Endothelial cell of umbilical vein (primary cell): Measurements from ENCODE around the gene TUBB4B. TPM values are rescaled to one million over a fixed set of nuclear protein-coding genes. Genes with fewer than 3 reads are reported as not detected.

Experiments used
- BruUV-seq: library from RNA; stranded (reverse); fragments of 400-500 nt; replicated peaks from 2 replicates; lab custom pipeline; 2021; lab: Mats Ljungman, UMichigan
- CTCF ChIA-PET: fragments of 300-600, 350-600 bp; sonication (Branson Sonifier 250); formaldehyde crosslinking; loops from one replicate; lab custom pipeline; 2021; ENCODE audit warnings: antibody characterized with exemption, inconsistent platforms; lab: Charles Lee
- POLR2A ChIA-PET: fragments of 300-600, 350-600 bp; sonication (Branson Sonifier 250); formaldehyde crosslinking; loops from one replicate; lab custom pipeline; 2021; ENCODE audit warnings: antibody characterized with exemption, inconsistent platforms; lab: Charles Lee
- DNase-seq: peaks from one replicate; pipeline ENCODE4 v3.0.0-alpha.2; 2011; ENCODE audit warnings: low read depth, low spot score
- FAIRE-seq: peaks from 2 replicates; lab custom pipeline; 2011; peaks lifted over from hg19 to GRCh38; lab: Jason Lieb, UNC
- H2AFZ ChIP-seq: 2 replicates; pipeline ENCODE4 v1.6.0; 2012; ENCODE audit warnings: low read depth, low read length, control low read depth, inconsistent platforms
- H3K27ac ChIP-seq: 2 replicates; pipeline ENCODE4 v1.5.1; 2011; ENCODE audit warnings: low read depth, mild to moderate bottlenecking, control low read depth, low read length, moderate library complexity; ENCODE audit not compliant: insufficient read depth
- H3K27me3 ChIP-seq, 2 experiments: 2 replicates each; pipeline versions ENCODE4 v1.6.0 to v1.6.1; 2011; ENCODE audit warnings: low read length in 2 of 2, mixed read lengths in 1 of 2; ENCODE audit not compliant: control insufficient read depth in 2 of 2, insufficient read depth in 2 of 2
- H3K36me3 ChIP-seq, 2 experiments: 2 replicates in 1 of 2; 3 replicates in 1 of 2; pipeline ENCODE4 v1.5.1; 2011; ENCODE audit warnings: low read length in 2 of 2, mild to moderate bottlenecking in 1 of 2, moderate library complexity in 1 of 2; ENCODE audit not compliant: control insufficient read depth in 2 of 2, insufficient read depth in 2 of 2; ENCODE audit errors: extremely low read depth in 1 of 2
- H3K4me1 ChIP-seq: 3 replicates; pipeline ENCODE4 v1.5.1; 2011; ENCODE audit warnings: mild to moderate bottlenecking, low read length; ENCODE audit not compliant: control insufficient read depth, insufficient read depth; ENCODE audit errors: extremely low read depth
- H3K4me2 ChIP-seq: 2 replicates; pipeline ENCODE4 v1.6.1; 2011; ENCODE audit warnings: low read length, control low read depth, mixed read lengths; ENCODE audit not compliant: insufficient read depth
- H3K4me3 ChIP-seq, 3 experiments: fragments of 200-600 bp in 1 of 3; sonication (generic), shearing (Covaris generic) in 1 of 3; replicated peaks in 1 of 3; 2 replicates each; pipeline ENCODE4 v1.5.1; 2011 to 2016; ENCODE audit warnings: control low read depth in 3 of 3, low read length in 3 of 3, mild to moderate bottlenecking in 2 of 3, inconsistent platforms in 1 of 3, low read depth in 1 of 3, moderate library complexity in 1 of 3; ENCODE audit not compliant: insufficient read depth in 1 of 3
- H3K79me2 ChIP-seq: 2 replicates; pipeline ENCODE4 v1.6.0; 2012; ENCODE audit warnings: low read length, inconsistent platforms; ENCODE audit not compliant: control insufficient read depth, insufficient read depth
- H3K9ac ChIP-seq: replicated peaks from 2 replicates; pipeline ENCODE3; 2011; ENCODE audit warnings: low read length, control low read depth; ENCODE audit not compliant: insufficient read depth; ENCODE audit errors: extremely low read depth
- H3K9me1 ChIP-seq: replicated peaks from 3 replicates; pipeline ENCODE4 v1.6.0; 2011; ENCODE audit warnings: mild to moderate bottlenecking, low read length; ENCODE audit not compliant: control insufficient read depth, insufficient read depth; ENCODE audit errors: extremely low read depth
- H3K9me3 ChIP-seq: replicated peaks from 2 replicates; pipeline ENCODE4 v1.5.1; 2012; ENCODE audit warnings: low read length, inconsistent platforms; ENCODE audit not compliant: control insufficient read depth, insufficient read depth
- H4K20me1 ChIP-seq: replicated peaks from 2 replicates; pipeline ENCODE3; 2011; ENCODE audit warnings: mild to moderate bottlenecking, low read length; ENCODE audit not compliant: control insufficient read depth, insufficient read depth; ENCODE audit errors: extremely low read depth
- FOS ChIP-seq: IDR thresholded peaks from 2 replicates; pipeline ENCODE4 v1.6.1; 2011; ENCODE audit warnings: mild to moderate bottlenecking, low read length, moderate library complexity, borderline replicate concordance; ENCODE audit not compliant: insufficient read depth
- GATA2 ChIP-seq: IDR thresholded peaks from 2 replicates; pipeline ENCODE4 v1.7.0; 2011; ENCODE audit warnings: low read depth, mild to moderate bottlenecking, moderate library complexity, mixed read lengths, low read length; ENCODE audit not compliant: insufficient read length, insufficient read depth
- POLR2AphosphoS5 ChIP-seq: IDR thresholded peaks from 2 replicates; pipeline ENCODE4 v1.6.1; 2012; ENCODE audit warnings: low read depth, mild to moderate bottlenecking, control low read depth, low read length, moderate library complexity; ENCODE audit not compliant: insufficient read depth
- dilution Hi-C: fragments of 300-500 bp; cut with MboI; formaldehyde crosslinking; loops from one replicate; pipeline ENCODE4 v1.15.0; 2019; ENCODE audit warnings: low sequenced_read_pairs; ENCODE audit not compliant: extremely low pct_ligation_motif_present
- intact Hi-C: fragments of 100-400 bp; cut with micrococcal nuclease; formaldehyde crosslinking; loops from one replicate; pipeline ENCODE4 v1.10.0; 2022
- polyA plus RNA-seq, 4 experiments: library from polyadenylated mRNA; depleted of rRNA in 3 of 4; stranded (reverse) in 3 of 4; unstranded in 1 of 4; fragments of >200 nt; gene quantifications; 2 replicates each; pipeline versions ENCODE4 v1.2.1 to v1.2.3, GENCODE V29; 2011 to 2012; ENCODE audit warnings: missing spikeins in 1 of 4
- total RNA-seq: library from RNA; stranded (reverse); gene quantifications from 2 replicates; pipeline ENCODE4 v1.2.3, GENCODE V29; 2021
- TF ChIP-seq, protein P1 (sequence below): IDR thresholded peaks from 2 replicates; pipeline ENCODE4 v1.6.1; 2011; ENCODE audit not compliant: insufficient read depth, insufficient read length
- TF ChIP-seq, protein P2 (sequence below), 2 donors: IDR thresholded peaks; 1 replicate in 1 of 2; 2 replicates in 1 of 2; pipeline ENCODE4 v1.5.1; 2011; ENCODE audit warnings: low read length in 2 of 2, mild to moderate bottlenecking in 2 of 2, moderate library complexity in 2 of 2, control low read depth in 1 of 2, inconsistent platforms in 1 of 2, low read depth in 1 of 2; ENCODE audit not compliant: insufficient read depth in 1 of 2; ENCODE audit errors: extremely low read depth in 1 of 2

Gene TUBB4B
- total and polyA plus RNA-seq, 2 donors (not counting 3 experiments of a cell fraction or from before 2014, with no cell fraction given) = 418 to 558 TPM

DNA sequence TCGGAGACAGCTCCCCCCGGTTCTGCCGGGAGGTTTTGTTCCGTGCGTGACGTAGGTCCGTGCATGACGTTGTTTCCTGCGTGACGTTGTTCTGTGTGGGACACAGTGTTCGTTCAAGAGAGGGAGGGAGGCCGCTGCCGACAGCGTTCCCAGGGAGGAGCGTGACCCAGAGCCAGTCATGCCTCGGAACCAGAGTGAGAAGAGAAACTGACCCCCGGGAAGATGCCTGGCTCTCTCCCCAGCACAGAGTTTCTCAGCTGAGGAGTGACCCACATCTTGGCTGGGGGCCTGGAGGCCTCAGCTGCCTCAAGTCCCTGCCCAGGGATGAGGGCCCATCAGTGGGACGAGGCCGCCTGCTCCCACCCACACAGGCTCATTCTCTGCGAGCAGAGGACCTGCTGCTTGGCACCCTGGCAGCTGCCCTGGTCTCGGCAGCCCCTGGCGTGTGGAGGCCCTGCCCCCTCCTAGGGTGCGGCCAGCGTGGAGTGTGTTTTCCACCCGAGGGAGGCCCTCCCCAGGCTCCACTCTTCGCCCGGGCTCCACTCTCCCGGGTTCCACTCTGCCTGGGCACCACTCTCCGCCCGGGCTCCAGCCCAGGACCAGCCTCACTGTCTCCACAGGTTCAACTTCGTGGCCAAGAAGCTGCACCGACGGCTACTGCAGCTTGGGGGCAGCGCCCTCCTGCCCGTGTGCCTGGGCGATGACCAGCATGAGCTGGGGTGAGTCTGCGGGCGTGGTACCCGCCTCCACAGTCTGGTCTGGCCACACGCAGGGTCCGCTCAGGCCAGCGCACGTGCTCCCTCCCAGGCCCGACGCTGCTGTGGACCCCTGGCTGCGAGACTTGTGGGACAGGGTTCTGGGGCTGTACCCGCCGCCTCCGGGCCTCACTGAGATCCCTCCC lies 27.7 kb upstream of the TUBB4B start:
- ChIA-PET CTCF (interaction anchor here (0.6 to 1.9 kb wide), 7 partner anchors 9 to 37 kb away, joined by 3 to 14 read pairs (median 4); partner anchors contain the start of gene RNF224), POLR2A (no interaction called here)
- no TSS peak for BruUV-seq
- H2AFZ ChIP-seq = no peak overlapping the region
- DNase-seq = no peak
- H3K27ac ChIP-seq = no peak overlapping the region
- no peaks in the 10 kb centered on the region for H3K9me1 ChIP-seq
- TF ChIP-seq FOS (no peak), POLR2AphosphoS5 (no peak), GATA2 (no peak)
- TF ChIP-seq, protein P1, sequence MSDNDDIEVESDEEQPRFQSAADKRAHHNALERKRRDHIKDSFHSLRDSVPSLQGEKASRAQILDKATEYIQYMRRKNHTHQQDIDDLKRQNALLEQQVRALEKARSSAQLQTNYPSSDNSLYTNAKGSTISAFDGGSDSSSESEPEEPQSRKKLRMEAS = no peak
- TF ChIP-seq, protein P2, sequence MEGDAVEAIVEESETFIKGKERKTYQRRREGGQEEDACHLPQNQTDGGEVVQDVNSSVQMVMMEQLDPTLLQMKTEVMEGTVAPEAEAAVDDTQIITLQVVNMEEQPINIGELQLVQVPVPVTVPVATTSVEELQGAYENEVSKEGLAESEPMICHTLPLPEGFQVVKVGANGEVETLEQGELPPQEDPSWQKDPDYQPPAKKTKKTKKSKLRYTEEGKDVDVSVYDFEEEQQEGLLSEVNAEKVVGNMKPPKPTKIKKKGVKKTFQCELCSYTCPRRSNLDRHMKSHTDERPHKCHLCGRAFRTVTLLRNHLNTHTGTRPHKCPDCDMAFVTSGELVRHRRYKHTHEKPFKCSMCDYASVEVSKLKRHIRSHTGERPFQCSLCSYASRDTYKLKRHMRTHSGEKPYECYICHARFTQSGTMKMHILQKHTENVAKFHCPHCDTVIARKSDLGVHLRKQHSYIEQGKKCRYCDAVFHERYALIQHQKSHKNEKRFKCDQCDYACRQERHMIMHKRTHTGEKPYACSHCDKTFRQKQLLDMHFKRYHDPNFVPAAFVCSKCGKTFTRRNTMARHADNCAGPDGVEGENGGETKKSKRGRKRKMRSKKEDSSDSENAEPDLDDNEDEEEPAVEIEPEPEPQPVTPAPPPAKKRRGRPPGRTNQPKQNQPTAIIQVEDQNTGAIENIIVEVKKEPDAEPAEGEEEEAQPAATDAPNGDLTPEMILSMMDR (IDR thresholded peaks at IDR 0.05; ENCODE audit: extremely low read depth in 1 of 2, insufficient read depth in 1 of 2, low read depth in 1 of 2, low read length in 2 of 2) = no peak
- no peaks in the 10 kb centered on the region for H3K9me3 ChIP-seq
- H3K9ac ChIP-seq = no peak overlapping the region
- H3K4me1 ChIP-seq = peaks cover under 1% of the 10 kb centered on the region
- no peak for FAIRE-seq
- dilution Hi-C loops = no loop called here
- intact Hi-C loops = no loop called here
- H3K4me2 ChIP-seq = no peak overlapping the region
- no peak overlapping the region for H3K4me3 ChIP-seq
- H3K36me3 ChIP-seq = peaks cover 0 to 8% of the 10 kb centered on the region in 2 experiments
- no peaks in the 10 kb centered on the region for H3K79me2 ChIP-seq
- no peaks in the 10 kb centered on the region for H4K20me1 ChIP-seq
- H3K27me3 ChIP-seq = no peaks in the 10 kb centered on the region
